NCI-H510A (cell line): ENCODE measurements around the gene KCNH6.

Experiments
- DNase-seq: peaks from one replicate; lab custom pipeline; 2025; lab: John Stamatoyannopoulos, UW

Gene KCNH6

DNA sequence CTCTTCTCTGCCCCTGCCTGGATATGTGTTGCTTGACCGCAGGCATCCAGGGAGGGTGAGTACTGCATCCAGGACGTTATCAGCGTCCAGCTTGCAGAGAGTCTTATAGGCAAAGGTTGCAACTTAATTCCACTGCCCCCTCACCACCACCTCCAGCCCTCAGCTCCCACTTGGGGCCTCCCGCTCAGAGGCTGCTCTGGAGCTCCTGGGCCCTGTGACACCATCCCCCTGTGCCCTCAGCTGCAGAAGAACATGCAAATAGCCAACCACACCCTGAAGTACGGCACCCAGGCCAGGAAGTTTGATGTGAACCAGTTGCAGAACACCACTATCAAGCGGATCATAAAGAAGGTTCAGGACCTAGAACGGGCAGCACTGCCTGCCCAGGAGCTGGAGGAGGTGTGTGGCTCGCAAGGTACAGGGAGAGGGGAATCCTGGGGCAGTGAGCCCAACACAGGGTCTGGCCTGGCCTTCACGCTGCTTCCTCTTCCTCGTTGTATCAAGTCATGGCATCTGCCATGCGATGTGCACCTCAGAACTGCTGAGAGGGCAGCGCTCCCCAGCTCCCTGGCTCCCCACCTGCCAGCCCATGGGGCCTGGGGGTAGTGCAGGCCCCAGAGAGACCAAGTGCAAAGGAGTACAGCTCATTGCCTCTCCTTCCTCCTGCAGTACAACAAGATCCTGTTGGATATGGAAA is 36.7 kb upstream of the KCNH6 start:
- no peak for DNase-seq

DNA sequence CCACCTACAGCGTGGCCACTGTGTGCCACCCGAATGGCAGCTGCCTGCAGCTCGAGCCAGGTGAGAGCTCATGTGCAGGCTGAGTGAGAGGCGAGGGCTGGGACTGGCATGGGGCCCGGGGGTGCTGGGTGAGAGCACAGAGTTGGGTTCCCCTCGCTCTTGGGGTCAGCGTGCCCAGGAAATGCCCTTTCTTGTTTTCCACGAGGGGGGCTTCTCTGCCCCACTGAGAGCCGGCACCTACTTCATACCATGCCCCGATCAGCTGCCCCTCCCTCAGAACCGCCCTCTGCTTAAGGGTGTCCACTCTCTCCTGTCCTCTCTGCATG is 36.2 kb upstream of the KCNH6 start:
- DNase-seq = no peak

DNA sequence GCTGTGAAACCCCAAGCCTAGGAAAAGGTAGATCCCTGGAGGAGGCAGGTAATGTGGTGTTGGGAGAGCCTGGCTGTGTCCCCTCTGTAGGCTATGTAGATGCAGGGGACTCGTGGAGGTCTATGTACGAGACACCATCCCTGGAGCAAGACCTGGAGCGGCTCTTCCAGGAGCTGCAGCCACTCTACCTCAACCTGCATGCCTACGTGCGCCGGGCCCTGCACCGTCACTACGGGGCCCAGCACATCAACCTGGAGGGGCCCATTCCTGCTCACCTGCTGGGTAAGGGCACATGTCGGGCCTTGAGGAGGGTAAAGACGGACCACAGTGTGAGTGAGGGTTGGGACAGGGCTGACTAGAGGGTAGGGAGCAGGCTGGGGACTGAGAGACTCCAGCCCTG is 34.3 kb upstream of the KCNH6 start:
- DNase-seq = no peak

DNA sequence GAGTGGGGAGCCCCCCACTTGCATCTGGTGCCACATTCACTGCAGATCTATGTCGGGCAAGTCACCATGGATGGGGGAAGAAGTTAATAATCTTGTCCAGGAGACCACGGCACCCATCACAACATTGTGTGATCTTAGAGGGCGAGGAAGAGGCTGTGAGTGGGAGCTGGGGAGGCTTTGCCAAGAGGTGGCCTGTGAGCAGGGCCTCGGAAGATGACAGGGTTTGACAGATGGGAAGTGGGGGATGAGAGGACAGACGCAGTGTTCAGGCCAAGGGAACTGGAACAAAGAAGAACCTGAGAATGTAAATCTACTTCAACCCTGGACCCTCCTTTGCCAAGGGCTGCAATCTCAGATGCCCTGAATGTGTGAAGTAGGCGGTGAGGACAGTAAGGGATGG is 33.9 kb upstream of the KCNH6 start:
- DNase-seq = no peak

DNA sequence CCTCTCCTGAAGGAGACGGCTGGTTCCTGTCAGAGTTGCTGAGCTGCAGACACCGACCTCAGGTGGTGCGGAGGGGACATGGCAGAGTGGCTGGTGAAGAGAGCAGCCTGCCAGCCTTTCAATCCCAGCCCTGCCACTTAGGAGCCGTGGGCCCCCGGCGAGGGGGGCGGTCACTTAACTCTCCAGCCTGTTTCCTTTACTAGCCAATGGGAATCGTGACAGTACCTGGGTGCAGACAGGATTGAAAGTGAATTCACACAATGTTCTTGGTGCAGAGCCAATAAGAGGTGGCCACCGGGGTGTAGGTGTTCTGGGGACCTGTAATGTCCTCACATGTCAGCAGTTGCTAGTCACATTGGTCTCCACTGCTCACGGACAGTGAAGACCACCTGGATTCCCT is 32.8 kb upstream of the KCNH6 start:
- peak; percentile 39 for DNase-seq

DNA sequence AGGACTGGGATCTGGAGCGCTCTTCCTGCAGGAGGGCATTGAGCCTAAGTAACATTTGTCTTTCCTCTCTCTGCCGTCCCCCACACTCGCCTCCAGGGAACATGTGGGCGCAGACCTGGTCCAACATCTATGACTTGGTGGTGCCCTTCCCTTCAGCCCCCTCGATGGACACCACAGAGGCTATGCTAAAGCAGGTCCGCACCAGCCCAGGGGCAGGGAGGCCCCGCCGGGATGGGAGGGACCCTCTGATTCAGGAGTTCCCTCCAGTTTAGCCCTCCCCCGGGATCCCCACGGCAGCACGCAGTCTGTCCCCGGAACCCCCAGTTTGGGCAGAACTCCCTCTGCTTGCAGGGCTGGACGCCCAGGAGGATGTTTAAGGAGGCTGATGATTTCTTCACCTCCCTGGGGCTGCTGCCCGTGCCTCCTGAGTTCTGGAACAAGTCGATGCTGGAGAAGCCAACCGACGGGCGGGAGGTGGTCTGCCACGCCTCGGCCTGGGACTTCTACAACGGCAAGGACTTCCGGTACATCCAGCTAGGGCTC is 32.2 kb upstream of the KCNH6 start:
- DNase-seq = no peak

DNA sequence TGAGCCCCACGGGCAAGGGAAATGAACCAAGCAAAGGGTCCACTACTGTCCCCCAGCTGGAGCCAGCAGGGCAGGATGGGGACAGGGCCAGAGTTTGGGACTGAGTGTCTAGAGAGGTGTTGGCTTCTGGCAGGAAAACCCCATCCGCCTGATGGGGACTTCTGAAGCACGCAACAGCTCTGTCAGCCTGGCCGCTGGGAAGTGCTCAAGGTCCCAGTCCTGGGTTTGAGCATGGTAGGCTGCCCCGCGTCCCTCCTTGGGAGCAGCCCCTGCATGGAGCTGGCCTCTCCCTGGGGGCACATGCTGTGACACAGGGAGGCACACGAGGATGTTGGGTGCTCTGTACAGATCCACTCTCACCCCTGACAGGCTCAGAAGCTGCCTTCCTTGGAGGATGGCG is 31.7 kb upstream of the KCNH6 start:
- DNase-seq = no peak

DNA sequence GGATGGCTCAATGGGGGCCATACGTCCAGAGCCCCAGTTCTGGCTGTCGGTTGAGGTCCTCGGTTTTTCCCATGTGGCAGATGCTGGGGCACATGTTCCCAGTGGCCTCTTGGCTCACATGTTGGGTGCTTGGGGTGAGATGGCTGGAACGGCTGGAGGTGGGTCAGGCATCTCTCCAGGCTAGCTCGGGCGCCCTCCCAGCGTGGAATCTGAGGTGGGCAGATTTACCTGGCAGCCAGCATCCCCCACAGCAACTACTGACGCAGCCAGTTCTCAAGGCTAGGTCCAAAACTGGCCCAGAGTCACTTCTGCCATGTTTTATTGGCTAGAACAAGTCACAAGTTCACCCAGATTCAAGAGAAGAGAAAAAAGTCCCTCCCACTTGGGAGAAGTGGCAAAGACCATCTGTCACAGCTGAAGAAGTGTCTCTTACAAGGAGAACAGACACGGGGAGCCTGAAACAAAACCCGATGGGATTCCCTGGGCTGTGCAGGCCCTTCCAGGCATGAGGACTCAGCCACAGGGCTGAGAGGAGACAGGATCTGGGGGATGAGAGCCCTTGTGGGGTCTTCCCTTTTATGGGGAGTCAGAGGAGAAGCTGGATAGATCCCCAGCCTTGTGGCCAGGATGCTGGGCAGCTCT is 31.1 kb upstream of the KCNH6 start:
- no peak for DNase-seq

DNA sequence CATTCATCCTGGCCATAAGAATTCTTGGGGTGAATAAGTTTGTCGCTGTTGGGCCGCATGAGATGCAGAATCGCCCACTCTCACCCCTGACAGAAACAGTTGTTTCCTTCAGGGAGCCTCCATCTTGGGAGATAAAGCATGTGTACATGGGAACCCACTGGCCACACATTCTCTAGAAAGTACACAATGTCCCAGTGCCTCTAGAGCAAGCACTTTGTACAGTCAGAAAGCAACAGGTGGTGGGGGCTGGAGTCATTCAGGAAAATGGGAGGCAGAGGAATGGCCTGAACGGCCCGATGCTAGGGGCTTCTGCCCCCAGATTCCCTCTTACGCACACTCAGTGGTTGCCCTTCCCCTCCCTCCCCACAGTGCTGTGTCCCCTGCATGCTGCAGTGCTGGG is 30.2 kb upstream of the KCNH6 start:
- DNase-seq = no peak

DNA sequence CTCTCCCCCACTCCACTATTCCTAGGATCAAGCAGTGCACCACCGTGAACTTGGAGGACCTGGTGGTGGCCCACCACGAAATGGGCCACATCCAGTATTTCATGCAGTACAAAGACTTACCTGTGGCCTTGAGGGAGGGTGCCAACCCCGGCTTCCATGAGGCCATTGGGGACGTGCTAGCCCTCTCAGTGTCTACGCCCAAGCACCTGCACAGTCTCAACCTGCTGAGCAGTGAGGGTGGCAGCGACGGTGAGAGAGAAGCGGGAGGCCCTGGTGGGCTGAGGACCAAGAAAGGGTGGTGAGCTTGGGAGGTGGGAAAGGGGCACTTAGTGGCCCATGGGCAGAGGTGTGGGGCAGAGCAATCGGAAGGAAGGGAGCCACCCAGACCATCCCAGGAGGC is 29.7 kb upstream of the KCNH6 start:
- no peak for DNase-seq

DNA sequence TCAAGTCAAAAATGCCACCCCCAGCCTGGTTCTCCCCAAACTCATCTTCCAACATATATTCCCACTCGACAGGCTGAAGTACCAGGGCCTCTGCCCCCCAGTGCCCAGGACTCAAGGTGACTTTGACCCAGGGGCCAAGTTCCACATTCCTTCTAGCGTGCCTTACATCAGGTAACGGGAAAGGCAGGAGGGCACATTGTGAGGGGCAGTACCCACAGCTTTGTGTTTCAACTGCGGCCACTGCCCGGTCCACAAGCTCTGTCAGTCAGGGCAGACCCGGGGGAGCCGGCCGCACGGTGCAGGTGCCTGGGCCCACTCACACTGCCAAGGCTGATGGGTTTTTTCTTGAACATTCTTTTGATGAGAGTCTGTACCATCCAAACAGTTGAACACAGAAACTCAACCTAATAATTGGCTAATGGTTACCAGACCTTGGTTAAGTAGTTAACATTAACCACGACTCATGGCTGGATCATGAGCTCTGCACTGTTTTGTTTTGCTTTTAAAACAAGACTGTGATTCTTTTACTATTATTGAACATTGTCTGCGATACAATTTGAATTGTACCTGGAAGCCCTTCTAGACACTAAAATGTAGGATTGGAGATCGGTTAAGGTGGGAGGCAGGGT is 28.7 kb upstream of the KCNH6 start:
- no peak for DNase-seq

DNA sequence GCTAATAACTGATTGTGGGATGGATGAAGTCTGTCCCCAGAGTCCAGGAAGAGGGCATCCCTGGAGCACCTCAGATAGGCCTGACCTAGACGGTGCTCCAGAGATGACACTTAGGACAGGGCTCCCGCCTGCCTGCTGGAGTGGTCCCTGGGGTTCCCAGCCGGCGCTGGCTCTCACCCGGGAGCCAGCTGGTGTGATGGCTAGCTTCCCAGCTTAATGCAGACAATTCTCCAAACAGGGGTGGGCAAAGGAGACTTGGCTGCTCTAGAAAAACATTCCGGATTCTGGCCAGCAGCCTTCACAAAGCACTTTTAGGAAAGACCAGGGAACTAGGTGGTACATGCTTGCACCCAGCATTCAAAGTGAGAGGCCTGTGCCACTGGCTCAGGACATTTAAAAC is 27.7 kb upstream of the KCNH6 start:
- no peak for DNase-seq

DNA sequence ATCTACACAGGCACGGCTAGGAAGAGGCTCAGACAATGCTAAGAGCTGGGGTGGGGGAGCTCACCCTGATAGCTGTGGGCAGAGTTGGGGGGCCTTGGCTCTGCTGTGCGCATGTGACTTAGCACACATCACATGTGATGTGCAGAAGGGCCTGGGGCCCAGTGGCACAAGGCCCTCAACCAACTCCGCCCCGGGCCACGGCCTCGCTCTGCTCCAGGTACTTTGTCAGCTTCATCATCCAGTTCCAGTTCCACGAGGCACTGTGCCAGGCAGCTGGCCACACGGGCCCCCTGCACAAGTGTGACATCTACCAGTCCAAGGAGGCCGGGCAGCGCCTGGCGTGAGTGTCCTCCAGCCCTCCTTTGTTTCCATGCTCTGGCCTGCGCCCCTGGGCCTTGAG is 27.0 kb upstream of the KCNH6 start:
- no peak for DNase-seq

DNA sequence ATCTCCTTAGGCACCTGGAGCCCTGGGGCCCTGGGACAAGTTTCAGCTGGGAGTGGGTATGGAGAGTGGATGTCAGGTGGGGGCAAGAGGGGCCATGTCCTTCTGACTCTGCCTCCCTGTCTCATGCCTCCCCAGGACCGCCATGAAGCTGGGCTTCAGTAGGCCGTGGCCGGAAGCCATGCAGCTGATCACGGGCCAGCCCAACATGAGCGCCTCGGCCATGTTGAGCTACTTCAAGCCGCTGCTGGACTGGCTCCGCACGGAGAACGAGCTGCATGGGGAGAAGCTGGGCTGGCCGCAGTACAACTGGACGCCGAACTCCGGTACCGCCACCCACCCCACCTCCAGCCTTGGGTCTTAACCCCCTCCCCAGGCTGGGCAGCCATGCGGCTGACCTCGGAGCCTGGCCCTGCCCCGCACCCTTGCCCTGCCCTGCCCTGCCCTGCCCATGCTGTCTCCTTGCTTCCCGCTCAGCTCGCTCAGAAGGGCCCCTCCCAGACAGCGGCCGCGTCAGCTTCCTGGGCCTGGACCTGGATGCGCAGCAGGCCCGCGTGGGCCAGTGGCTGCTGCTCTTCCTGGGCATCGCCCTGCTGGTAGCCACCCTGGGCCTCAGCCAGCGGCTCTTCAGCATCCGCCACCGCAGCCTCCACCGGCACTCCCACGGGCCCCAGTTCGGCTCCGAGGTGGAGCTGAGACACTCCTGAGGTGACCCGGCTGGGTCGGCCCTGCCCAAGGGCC is 26.3 kb upstream of the KCNH6 start:
- no peak for DNase-seq

DNA sequence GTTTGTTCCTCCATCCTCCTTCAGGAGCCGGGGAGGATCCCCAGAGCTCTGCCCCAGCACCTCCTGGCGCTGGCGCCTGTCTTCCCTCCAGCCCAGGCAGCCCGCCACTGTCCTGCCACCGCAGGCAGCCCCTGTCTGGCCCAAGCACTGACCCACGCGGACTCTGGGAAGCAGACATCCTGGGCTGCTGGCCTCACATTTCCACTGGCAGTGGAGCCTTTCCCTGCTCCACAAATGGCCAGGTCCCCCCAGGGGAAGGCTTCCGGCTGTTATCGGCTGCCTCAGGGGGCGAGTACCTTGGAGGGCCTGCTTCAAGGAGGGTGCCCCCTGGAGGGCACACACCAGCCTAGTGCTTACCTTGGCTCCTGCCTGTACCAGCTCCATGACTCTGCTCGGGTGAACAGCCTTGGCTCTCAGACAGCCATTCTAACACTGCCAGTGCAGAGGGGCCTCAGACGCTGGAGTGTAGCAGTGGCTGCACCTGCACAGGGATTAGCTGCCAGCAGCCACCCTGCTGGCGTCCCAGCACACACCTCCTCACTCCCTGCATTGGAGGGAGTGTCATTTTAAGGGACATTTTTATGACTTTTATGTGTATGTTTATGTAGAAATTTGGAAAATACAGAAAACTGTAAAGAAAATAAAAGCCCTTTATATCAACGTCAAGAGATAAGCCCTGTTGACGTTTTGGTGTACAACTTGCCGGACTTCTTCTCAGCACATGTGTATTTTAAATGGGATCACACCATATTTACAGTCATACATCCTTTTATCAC is 25.3 kb upstream of the KCNH6 start:
- peak; percentile 59 for DNase-seq

DNA sequence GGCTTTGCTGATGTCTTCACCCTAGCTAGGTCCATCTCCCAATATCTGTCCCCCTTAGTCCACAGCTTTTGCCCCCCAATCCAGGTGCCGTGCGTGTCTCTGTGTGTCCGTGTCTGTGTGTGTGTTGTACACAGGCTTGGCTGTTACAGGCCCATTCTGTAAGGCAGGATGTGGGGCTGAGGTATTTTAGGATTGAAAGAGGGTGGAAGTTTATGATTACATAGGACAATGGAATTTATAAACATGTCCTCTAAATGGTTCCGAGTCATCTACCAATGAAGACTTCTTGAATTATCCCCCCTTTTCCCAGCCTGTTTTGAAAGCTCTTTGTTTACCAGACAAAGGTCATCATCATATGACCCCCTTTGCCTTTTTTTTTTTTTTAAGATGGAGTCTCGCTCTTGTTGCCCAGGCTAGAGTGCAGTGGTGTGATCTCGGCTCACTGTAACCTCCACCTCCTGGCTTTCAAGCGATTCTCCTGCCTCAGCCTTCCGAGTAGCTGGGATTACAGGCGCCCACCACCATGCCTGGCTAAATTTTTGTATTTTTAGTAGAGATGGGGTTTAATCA is 24.4 kb upstream of the KCNH6 start:
- no peak for DNase-seq

DNA sequence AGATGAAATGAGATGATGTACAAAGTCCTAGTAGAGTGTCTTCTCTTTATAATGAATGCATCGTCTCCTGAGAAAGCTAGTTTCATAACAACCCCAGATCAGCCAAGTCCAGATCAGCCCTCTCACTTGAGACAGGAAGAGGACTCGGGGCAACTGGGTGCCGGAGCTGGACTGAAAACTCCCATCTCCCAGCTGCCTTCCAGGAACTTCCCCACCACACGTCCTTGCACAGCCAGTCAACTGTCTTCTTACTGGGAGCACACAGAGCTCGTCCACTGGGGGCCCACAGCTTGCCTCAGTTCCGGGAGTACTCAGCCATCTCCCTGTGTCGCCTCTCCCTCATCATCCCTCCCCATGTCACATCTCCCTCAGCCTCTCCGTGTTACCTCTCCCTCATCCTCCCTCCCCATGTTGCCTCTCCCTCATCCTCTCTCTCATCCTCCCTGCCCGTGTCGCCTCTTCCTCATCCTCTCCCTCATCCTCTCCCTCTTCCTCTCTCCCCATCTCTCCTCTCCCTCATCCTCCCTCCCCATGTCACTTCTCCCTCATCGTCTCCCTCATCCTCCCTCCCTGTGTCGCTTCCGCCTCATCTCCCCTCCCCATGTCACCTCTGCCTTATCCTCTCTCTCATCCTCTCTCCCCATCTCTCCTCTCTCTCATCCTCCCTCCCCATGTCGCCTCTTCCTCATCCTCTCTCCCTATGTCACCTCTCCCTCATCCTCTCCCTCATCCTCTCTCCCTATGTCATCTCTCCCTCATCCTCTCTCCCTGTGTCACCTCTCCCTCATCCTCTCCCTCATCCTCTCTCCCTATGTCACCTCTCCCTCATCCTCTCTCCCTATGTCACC is 22.4 kb upstream of the KCNH6 start:
- DNase-seq = no peak

DNA sequence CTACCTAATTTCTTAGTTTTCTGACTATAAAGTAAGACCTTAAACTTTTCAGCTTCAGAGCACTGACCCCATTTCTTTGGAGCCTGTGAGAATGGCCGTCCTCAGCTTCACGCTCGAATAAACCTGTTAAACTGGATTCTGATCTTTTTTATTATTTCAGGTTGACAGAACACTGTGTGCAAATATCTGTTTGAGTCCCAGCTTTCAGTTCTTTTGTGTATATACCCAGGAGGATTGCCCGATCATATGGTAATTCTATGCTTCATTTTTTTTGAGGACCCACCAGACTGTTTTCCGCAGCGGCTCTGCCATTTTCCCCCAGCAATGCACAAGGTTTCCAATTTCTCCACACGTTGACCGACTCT is 19.8 kb upstream of the KCNH6 start:
- DNase-seq = no peak

DNA sequence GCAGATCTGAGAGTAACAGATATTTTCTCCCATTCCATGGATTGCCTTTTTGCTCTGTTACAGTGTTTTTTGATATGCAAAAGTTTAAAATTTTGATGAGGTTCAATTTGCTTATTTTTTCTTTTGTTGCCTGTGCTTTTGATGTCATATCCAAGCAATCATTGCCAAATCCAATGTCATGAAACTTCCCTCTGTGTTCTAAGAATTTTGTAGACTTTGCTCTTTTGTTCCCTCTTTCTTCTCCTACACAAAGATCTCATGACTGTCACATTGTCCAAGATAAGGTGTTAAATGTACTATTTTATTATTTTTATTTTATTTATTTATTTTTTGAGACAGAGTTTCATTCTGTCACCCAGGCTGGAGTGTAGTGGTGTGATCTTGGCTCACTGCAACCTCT is 18.9 kb upstream of the KCNH6 start:
- no peak for DNase-seq

DNA sequence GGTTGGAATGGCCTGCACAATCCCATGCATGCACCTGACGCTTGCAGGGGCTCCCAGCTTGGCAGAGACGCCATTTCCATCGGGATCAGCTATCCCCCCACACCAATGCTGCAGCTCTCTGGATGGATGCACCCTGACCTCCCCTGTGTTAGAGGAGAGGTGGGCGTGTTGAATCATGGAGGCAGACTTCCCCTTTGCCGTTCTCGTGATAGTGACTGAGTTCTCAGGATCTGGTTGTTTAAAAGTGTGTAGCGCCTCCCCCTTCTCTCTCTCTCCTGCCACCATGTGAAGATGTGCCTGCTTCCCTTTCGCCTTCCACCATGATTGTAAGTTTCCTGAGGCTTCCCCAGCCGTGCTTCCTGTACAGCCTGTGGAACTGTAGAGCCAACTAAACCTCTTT is 17.8 kb upstream of the KCNH6 start:
- DNase-seq = no peak

DNA sequence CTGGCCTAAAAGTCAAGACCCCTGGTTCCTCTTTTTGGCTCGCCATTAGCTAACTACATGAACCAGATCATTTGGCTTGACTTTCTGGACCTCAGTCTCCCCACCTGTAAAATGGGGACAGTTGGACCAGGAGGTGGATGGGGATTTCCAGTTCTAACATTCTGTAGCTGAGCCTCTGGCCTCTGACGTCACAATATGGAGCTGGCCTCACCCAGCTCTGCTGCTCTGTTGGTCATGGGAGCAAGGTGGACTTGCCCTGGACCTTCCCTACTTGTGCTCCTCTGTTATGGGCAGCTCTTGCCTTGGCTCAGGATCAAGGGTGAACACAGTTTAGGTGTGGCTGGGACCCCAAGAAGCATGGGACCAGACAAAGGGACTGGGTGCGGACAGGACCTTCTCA is 16.5 kb upstream of the KCNH6 start:
- DNase-seq = no peak
